HG03060 (cell line): Measurements from ENCODE around the gene RWDD4.

Experiments
- ATAC-seq: cut with Tn5 transposase; IDR thresholded peaks from one replicate; pipeline ENCODE4 v1.9.1; 2021; ENCODE audit warnings: low read depth, moderate number of reproducible peaks; ENCODE audit not compliant: unreplicated experiment

The RWDD4 gene

GRCh38 chr4:183659029-183659871 lies at the start of gene RWDD4, which contains the start of gene TRAPPC11:
Gene RWDD4 (minus strand): TSS chr4:183659185. CDS start chr4:183658952, 233 bp downstream.
Gene TRAPPC11 (plus strand): TSS chr4:183659293. CDS start chr4:183663868, 4,575 bp downstream.
- peak; percentile 97 for ATAC-seq

- ATAC-seq, result no peak
Observed at GRCh38 chr4:183702492-183702891, 43.5 kb upstream of the RWDD4 start.

- ATAC-seq, result no peak
Observed at GRCh38 chr4:183700407-183700806, 41.4 kb upstream of the RWDD4 start.

GRCh38 chr4:183698909-183699308 lies 39.9 kb upstream of the RWDD4 start:
- ATAC-seq, result no peak

GRCh38 chr4:183691897-183692296 lies 32.9 kb upstream of the RWDD4 start:
- ATAC-seq, result no peak

GRCh38 chr4:183691006-183691405 lies 32.0 kb upstream of the RWDD4 start:
- ATAC-seq, result no peak

GRCh38 chr4:183688216-183688615 lies 29.2 kb upstream of the RWDD4 start:
- ATAC-seq, result no peak

- no peak for ATAC-seq
Observed at GRCh38 chr4:183686461-183686860, 27.5 kb upstream of the RWDD4 start.

GRCh38 chr4:183681119-183681518 lies 22.1 kb upstream of the RWDD4 start:
- ATAC-seq, result no peak

- no peak for ATAC-seq
Observed at GRCh38 chr4:183675625-183676024, 16.6 kb upstream of the RWDD4 start.

GRCh38 chr4:183674153-183674552 lies 15.2 kb upstream of the RWDD4 start:
- ATAC-seq, result no peak

GRCh38 chr4:183670960-183671555 lies 12.1 kb upstream of the RWDD4 start:
- no peak for ATAC-seq

- ATAC-seq, result no peak
Observed at GRCh38 chr4:183670251-183670650, 11.3 kb upstream of the RWDD4 start.

- ATAC-seq, result no peak
Observed at GRCh38 chr4:183666088-183666487, 7.1 kb upstream of the RWDD4 start.

GRCh38 chr4:183659872-183660242 lies 872 bp upstream of the RWDD4 start:
- ATAC-seq, result no peak

GRCh38 chr4:183658362-183659028 lies 490 bp downstream of the RWDD4 start:
- ATAC-seq, result peak; percentile 15

- no peak for ATAC-seq
Observed at GRCh38 chr4:183657564-183657963, 1.4 kb downstream of the RWDD4 start.

GRCh38 chr4:183645326-183645725 lies 13.7 kb downstream of the RWDD4 start:
- no peak for ATAC-seq

- ATAC-seq, result no peak
Observed at GRCh38 chr4:183639291-183639690, 19.7 kb downstream of the RWDD4 start.

GRCh38 chr4:183638436-183638835 lies 20.5 kb downstream of the RWDD4 start:
- ATAC-seq, result no peak

- ATAC-seq, result no peak
Observed at GRCh38 chr4:183637461-183637860, 21.5 kb downstream of the RWDD4 start.
